Activated CD4-positive, alpha-beta T cell treated with anti-CD3 and anti-CD28 coated beads, Interleukin-2, amount 50 U/mL, for 1 hour (primary cell): ENCODE measurements around the gene SSTR5.
"Not testable (repeated sequence)": the region's sequence is repeated elsewhere in the genome, so short reads cannot be mapped to it uniquely, and the experiment has no call there.

Source experiments
- DNase-seq: peaks from one replicate; pipeline ENCODE4 v3.0.0-alpha.2; 2020

Gene SSTR5

DNA sequence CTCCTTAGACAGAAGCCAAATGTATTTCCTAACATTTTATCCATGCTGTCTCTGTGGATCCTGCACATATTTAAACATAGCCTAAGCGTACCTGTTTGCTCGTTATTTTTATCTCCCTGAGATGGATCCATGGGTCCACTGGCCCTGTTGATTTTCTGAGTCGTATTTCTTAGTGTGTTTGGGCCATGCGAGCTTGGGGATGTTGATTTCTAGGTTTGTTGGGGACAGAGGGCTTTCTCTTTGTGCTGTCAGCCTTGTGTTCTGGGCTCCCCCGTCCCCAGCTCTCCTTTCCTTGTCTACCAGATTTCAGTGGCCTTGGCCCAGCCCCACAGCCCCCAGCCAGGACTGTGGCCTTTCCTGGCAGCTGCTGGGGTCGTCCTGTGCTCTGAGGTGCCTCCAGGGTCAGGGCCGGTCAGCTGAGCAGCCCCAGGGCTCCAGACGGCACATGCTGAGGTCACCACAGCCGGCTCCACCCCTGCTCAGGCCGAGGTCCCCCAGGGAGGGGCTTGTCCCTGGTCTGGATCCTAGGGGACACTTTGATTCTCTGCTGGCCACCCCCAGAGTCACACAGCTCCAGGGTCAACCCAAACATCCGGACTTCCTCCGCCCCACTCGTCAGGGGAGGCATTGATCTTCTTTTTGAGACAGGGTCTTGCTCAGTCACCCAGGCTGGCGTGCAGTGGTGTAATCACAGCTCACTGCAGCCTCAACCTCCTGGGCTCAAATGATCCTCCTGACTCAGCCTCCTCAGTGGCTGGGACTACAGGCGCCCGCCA lies 4.4 kb downstream of the SSTR5 start:
- DNase-seq = no peak

DNA sequence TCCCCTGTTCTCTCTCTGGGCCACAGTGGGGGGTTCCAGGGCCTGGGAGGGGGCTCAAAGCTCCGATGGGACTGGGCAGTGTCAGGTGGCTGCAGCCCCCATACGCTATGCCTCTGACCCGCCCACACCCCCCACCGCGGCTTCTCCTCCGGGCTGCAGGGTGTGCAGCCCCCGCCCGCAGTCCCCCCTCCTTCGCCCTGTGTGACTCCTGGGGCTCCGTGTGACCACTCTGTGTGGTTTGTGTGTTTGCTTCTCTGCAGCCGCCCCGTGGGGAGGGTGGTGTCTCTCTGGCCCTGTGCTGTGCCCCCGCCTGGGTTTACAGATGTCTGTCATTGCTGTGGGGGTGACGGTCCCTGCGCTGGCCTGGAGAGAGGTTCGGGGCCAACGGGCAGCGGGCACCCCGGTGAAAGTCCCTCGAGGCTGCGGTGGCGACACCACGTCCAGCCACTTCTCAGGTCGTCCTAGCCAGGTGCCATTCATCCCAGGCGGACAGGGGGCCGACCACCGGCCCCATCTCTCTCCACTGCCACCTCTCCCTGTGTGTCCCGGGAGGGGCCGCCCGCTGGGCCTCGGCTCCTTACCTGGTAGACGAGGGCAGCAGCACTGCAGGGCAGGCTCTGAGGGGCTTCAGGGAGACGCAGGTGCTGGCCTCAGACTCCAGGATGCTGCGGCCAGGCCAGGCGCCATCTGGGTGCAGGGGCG lies 5.5 kb downstream of the SSTR5 start:
- no peak for DNase-seq

DNA sequence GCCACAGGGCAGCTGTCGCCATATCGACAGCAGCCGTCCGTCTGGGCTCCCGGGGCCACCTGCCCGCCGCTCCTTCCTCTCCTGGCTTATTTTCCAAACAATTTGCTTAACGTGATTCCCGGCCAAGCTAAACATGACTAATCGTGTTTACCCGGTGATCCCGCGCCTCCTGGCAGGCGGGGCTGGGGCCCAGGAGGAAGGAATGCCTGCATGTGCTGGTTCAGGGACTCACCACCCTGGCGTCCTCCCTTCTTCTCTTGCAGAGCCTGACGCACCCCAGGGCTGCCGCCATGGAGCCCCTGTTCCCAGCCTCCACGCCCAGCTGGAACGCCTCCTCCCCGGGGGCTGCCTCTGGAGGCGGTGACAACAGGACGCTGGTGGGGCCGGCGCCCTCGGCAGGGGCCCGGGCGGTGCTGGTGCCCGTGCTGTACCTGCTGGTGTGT lies 6.1 kb downstream of the SSTR5 start:
- no peak for DNase-seq

DNA sequence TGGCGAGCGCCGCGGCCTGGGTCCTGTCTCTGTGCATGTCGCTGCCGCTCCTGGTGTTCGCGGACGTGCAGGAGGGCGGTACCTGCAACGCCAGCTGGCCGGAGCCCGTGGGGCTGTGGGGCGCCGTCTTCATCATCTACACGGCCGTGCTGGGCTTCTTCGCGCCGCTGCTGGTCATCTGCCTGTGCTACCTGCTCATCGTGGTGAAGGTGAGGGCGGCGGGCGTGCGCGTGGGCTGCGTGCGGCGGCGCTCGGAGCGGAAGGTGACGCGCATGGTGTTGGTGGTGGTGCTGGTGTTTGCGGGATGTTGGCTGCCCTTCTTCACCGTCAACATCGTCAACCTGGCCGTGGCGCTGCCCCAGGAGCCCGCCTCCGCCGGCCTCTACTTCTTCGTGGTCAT lies 6.8 kb downstream of the SSTR5 start:
- DNase-seq = no peak

DNA sequence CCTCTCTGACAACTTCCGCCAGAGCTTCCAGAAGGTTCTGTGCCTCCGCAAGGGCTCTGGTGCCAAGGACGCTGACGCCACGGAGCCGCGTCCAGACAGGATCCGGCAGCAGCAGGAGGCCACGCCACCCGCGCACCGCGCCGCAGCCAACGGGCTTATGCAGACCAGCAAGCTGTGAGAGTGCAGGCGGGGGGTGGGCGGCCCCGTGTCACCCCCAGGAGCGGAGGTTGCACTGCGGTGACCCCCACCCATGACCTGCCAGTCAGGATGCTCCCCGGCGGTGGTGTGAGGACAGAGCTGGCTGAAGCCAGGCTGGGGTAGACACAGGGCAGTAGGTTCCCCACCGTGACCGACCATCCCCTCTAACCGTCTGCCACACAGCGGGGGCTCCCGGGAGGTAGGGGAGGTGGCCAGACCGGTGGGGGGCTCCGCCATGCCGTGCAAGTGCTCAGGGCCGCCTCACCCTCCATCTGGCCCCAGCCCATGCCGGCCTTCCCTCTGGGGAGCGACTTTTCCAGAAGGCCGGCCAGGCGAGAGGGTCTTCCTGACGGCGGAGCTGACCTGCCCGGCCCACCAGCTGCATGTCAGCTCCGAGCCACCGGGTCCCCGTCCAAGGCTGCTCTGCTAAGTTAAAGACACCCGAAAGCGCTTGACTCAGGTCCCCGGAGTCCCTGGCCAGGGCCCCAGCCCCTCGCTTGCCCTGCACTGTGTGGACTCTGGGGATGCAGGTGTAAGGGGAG lies 7.4 kb downstream of the SSTR5 start:
- DNase-seq = no peak

DNA sequence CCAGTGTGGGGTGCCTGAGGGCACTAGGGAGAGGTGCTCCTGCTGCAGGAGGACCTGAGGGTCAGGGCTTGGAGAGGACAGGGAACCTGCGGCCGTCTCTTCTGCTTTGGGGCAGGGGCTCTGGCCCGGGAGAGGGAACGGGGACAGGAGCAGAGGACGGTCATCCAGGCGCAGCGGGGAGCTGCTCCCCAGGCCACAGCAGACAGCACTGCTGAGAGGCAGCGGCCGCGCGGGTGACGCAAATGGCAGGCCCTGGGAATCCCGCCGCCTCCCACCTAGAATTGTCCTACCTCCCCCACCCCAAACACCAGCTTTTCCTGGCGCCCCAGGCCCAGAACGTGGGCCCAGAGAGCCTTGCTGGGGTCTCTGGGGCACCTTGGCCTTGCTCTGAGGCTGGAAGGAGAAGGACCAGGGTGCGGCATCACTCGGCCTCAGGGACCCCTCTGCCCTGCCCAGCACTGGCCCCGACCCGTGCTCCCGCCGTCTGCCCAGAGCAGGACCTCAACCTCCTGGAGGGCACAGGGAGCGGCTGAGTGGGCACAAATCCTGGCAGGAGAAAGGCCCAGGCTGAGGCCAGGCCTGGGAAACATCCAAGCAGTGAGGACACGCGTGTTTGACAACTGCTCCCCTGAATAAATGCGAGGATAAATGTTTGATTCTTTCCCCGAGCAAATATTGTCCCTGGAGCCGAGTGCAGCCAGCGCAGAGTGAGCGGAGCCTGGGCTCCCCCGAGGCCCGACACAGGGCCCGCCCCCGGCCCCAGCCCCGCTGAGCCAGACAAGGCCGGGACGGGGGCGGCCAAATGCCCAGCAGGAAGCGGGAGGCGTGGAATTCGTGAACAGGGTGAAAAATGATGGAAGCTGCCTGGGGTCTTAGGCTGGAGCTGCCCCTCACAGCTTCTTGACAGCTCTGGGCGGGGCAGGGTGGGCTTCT lies 8.5 kb downstream of the SSTR5 start:
- no peak for DNase-seq

DNA sequence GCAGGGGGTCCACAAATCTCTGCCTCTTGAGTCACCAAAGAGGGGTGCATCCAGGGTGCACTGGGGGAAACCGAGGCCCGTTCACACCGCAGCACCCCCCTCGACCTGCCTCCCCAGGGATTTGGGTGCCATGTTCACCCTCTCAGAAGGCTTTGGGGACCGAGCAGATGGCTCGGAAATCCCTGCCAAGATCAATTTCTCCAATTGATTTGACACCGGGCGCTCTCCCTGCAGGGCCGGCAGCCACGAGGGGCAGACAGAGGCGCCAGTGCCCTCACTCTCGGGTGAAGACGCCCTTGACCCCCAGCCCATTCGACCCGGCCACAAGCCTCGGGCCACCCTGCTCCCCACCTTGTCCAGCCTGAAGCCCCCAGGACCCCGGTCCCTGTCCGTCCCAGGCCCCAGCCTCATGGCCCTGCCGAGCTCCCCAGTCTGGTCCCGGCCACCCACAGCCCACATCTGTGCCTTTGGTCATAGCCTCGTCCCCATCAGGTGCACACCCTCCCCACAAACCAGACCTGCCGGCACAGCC lies 9.3 kb downstream of the SSTR5 start:
- no peak for DNase-seq

DNA sequence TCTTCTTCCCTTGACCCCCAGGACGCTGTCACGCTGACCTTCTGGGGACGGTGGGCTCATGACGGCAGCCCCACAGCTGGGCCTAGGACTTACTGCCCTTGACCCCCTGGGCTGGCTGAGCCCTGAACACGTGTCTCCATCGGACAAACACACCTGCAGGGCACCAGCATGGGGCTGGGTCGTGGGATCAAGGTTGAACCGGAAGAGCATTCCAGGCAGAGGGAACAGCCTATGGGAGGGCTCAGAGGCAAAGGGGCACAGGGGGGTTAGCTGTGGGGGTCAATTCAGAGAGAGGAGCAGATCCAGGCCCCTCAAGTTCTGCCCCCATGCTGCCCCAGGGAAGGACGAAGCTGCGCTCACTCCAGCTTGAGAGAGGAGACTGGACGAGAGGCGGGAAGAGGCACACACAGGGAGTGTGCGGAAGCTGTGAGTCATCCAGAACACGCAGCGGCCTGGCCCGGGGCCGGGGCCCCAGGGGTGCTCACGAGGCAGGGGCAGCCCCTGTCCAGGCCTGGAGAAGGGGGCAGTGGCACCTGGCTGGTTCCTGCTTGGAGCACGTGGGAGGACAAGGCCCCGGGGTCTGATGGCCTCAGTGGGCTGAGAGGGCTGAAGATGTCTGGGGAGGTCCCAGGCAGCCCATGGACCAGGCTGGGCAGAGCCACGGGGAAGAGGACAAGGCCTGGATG lies 9.9 kb downstream of the SSTR5 start:
- no peak for DNase-seq

DNA sequence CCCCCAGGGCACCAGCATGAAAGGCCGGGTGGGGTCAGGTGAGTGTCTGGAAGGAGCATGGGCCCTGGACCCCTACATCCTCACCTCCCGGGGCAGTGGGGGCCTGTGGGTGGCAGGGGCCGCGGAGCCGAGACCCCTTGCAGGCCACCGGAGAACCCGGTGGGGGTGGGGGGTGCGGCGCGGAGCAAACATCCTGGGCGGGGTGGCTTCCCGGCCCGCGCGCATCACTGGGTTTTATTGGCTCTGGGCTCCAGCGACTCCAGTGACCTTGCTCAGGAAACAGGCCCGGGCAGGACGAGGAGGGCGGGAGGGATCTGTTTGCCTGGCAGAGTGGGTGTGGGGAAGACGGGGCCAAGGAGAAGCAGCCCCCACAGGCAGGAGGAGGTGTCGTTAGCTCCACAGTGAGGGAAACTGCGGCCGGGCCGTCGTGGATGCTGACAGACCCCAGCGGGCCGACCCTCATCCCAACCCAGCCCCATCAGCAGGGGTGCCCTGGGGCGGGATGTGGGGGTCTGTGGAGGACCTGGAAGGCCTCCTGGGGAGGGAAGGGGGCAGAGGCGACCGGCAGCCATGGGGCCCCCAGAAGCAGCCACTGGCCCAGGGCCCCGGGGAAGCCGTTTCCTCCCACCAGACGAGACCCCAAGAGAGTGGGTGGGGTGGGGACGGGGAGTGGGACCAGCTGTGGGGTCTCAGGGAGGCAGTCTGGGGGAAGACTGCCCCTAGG lies 10.6 kb downstream of the SSTR5 start:
- no peak for DNase-seq

DNA sequence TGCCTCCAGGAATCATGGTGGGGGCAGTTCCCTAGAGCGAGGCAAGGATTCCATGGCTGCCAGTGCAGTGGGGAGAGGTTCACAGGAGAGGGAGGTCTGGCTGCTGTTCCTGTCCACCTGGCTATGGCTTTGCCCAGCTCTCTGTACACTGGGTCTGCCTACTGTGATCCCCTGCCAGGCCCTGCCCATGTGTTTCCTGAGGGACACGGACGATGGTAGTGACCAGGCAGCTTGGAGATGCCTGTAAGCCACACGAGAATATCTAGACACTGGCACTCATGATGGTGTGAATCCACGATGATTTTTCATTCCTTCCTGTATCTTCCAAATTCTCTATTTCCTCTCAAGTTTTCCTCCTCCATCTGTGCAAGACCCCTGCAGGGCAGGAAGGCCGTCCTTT lies 12.4 kb downstream of the SSTR5 start:
- DNase-seq = no peak

DNA sequence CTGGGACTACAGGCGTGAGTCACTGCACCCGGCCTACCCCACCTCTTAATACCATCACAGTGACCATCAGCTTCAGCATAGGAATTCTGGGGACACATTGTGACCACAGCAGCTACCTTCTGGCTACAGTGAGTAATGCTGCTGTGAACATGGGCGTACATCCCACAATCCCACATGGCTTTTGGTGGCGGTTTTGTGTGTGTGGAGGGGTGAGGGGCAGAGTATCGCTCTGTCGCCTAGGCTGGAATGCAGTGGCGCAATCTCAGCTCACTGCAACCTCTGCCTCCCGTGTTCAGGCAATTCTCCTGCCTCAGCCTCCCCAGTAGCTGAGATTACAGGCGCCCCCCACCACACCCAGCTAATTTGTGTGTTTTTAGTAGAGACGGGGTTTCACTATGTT lies 13.9 kb downstream of the SSTR5 start:
- not testable (repeated sequence) for DNase-seq

DNA sequence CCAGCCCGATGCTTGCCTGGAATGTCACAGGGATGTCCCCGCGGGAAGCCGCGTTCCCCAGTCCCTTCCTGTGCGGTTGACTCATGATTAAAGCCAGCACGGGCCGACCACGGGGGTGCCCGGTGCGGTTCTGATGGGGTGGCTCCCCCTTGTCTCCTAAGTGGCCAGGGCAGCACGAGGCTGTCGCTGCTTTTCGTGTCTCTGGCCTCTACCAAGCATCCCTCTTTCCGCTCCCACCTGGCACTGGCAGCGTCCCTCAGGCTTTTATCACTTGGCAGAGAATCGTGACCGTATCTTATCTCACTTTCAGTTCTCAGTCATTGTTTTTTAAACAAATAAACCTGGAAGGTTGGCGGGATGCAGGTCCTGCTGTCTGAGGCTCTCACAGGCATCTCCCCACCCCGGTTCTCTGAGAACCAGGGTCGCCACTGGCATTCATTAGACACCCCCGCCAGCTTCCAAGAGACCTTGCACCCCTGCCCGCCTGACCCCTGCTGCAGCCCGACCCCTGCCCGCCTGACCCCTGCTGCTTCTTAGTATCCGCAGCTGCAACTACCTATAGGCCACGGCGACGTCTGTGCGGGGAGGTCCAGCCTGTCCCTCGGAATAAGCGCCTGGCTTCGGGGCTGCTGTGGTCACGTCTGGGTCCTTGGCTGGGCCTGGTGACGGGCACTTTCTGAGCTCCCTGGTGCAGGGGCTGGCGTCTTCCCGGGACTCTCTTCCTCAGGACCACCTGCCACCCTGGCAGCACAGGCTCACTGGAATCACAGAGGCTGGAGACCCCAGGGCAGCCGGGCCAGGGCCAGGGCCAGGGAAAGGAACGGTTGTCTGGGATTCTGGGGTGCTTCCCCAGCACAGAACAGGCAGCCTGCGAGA lies 16.0 kb downstream of the SSTR5 start:
- no peak for DNase-seq

DNA sequence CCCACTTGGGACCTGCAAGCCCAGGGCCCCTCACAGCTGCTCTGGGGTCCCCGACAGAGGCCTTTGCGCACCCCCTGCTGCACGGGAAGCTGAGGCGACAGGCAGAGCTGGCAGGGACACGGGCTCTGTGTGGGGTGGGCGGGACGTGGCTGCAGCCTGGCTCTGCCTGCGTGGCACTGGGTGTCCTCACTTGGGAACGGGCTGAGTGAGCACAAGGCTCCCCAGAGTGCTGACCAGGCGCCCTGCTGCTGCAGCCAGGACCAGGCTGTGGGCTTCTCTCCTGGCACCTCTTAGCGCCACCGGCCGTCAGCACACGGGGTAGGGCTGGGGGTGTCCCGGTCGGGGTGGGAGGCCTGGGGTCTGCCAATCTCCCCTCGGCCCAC lies 16.9 kb downstream of the SSTR5 start:
- no peak for DNase-seq

DNA sequence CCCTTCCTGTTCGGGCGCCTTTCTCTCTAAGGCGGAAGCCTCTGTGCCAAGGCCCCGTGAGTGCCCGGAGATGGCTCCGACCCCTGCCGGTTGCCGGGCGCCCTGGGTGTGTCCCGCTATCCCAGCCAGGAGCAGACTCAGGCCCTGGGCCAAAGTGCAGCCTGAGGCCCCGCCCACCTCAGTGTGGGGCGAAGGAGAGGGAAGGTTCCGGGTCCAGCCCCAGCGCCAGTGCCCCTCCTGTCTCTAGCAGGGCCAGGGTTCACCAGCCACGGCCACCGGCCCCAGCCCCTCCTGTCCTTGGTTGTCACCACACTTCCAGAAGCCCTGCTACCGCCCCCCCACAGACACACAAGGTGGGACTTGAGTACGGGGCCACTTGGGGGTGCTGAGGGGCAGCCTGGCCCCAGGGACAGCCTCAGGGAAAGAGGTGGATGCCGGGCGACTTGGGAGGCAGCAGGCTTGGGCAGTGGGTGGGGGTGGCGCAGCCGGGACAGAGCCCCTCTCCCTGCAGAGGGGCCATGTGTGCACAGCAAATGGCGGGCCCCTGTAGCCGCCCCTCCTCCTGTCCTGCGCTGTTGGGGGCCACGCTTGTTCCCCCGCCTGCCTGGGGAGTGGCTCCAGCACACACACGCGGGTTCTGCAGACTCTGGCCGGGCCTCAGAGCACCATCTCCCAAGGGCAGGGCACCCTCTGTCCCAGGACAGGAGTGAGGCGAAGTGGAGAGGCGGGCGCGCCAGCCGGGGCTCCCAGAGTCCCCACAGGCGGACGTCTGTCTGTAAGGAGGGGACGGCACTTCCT lies 17.5 kb downstream of the SSTR5 start:
- no peak for DNase-seq

DNA sequence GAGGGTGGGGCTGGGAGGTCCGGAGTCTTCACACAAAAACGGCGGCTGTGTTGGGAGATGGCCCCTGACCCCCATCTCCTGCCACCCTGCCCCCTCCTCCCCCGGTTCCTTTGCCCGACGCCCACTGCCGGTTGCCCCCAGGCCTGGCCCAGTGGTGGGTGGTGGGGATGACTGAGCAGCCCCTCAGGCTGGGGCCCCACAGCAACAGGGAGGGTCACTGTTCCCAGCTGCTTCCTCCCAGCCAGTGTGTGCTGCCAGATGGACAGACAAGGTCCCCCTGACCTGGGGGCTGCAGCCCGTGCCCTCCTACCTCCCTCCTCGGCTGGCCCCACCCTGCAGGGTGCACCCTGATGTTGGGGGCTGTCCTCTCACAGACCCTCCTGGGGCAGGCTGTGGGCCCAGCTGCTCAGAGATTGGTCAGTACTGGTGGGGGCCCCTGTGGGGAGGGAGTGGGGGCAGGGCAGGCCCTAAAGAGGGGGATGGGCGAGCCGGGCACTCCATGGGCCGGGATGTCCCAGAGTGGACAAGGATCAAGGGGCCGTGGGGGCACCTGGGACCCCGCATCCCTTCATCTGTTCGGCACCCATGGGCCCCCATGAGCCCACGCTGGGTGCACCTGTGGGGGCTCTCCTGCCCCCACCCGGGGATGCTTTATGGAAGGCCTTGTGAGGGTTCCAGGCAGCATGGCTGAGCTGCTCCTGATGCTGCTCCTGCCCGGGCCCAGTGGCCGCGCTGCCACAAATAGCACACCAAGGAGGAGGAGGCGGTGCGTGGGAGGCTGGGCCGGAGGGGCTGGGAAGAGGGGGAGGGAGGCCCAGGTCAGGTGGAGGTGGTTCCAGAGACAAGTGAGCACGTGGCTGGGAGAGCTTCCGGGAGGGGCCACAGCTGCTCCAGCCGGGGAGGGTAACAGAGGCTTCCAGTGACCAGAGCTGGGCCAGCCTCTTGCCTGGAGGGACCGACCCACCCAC lies 18.4 kb downstream of the SSTR5 start:
- no peak for DNase-seq

DNA sequence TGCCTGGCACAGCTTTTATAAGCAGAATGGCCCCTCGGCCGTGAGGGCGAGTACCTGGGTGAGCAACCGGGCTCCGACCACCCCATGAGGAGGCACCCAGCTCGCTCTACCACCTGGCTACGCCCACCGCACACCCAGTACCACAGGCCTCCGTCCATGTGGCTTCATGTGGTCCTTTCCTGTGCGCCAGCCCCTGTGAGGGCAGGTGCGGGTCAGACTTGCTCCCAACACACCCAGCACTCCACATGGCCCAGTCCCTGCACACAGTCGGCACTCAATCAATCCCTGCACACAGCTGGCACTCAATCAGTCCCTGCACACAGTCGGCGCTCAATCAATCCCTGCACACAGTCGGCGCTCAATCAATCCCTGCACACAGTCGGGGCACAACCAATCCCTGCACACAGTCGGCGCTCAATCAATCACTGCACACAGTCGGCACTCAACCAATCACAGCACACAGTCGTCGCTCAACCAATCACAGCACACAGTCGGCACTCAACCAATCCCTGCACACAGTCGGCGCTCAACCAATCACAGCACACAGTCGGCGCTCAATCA lies 19.5 kb downstream of the SSTR5 start:
- no peak for DNase-seq

DNA sequence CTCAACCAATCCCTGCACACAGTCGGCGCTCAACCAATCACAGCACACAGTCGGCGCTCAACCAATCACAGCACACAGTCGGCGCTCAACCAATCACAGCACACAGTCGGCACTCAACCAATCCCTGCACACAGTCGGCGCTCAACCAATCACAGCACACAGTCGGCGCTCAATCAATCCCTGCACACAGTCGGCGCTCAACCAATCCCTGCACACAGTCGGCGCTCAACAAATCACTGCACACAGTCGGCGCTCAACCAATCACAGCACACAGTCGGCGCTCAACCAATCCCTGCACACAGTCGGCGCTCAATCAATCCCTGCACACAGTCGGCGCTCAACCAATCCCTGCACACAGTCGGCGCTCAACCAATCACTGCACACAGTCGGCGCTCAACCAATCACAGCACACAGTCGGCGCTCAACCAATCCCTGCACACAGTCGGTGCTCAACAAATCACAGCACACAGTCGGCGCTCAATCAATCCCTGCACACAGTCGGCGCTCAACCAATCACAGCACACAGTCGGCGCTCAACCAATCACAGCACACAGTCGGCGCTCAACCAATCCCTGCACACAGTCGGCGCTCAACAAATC lies 20.2 kb downstream of the SSTR5 start:
- DNase-seq = not testable (repeated sequence)
